ELR (cell line): ENCODE data around the gene MMP17.
"Not testable (repeated sequence)": the region's sequence is repeated elsewhere in the genome, so short reads cannot be mapped to it uniquely, and the experiment has no call there.

ENCODE experiments used
- DNase-seq: peaks from one replicate; pipeline ENCODE4 v3.0.0-alpha.2; 2015; ENCODE audit warnings: low read depth

The MMP17 gene

GRCh38 chr12:131800594-131801135 is 27.5 kb upstream of the MMP17 start:
- no peak for DNase-seq

GRCh38 chr12:131801254-131801866 is 26.8 kb upstream of the MMP17 start:
- DNase-seq = no peak

DNA sequence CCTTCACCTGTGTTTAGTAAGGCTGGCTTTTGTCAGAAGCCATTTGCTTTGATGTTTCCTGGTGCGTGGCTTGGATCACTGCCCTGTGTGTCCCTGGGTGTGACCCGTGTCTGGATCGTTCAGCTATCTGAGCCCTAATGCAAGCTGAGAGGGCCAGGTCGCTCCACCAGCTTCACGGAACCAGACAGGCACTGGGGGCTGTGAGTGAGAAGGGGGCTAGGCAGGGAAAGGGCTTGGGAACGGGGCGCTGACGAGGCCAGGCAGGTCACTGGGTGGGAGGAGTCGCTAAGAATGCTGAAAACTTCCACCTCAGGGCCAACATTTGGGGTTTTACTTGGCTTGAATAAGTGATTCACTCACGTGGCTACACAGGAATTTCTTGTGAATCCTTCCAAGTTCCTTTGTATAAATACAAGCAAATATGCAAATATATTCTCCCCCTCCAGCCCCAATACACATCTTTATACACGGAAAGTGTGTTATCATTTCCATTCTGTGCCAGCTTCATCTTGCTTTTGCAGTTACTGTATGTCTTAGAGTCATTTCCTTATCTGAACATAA is 24.2 kb upstream of the MMP17 start:
- peak; percentile 50 for DNase-seq

DNA sequence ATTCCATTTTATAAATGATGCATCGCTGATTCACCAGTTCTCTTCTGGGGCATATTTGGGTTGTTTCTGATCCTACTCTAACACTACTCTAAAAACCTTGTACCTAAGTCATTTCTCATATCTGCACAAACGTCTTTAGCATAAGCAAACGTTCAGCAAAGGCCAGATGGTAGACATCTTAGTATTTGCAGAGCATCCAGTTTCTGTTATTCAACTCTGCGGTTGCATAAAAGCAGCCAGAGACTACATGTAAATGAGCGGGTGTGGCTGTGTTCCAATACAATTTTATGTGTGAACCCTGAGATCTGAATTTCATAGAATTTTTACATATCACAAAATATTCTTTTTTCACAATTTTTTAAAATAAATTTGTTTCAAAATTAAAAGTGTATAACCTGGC is 22.8 kb upstream of the MMP17 start:
- DNase-seq = no peak

GRCh38 chr12:131806674-131807073 is 21.5 kb upstream of the MMP17 start:
- no peak for DNase-seq

DNA sequence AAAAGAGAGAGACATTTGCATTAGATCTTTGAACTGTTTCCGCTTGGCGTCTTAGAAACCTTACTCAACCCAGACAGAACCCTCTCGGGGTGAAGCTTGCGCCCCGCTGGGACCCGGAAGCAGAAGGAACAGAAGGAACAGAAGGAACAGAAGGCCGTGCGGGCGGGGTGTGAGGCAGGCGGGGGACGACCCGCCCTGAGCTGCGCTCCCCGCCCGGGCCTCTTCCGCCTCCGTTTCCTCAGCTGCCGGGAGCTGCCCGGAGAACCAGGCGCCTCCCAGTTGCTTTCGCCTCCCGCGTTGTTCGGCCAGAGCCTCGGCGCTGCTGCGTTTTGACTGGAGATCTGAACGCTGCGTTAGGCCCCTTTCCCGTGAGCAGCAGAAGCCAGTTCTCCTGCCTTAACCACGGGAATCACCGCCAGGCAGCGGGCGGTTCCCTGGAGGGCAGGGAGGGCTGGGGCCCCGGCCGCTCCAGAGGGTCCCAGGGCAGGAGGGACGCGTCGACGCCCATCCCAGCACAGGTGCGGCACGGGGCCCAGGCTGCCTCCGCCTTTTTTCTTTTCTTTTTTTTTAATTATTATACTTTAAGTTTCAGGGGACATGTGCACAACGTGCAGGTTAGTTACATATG is 19.3 kb upstream of the MMP17 start:
- no peak for DNase-seq

DNA sequence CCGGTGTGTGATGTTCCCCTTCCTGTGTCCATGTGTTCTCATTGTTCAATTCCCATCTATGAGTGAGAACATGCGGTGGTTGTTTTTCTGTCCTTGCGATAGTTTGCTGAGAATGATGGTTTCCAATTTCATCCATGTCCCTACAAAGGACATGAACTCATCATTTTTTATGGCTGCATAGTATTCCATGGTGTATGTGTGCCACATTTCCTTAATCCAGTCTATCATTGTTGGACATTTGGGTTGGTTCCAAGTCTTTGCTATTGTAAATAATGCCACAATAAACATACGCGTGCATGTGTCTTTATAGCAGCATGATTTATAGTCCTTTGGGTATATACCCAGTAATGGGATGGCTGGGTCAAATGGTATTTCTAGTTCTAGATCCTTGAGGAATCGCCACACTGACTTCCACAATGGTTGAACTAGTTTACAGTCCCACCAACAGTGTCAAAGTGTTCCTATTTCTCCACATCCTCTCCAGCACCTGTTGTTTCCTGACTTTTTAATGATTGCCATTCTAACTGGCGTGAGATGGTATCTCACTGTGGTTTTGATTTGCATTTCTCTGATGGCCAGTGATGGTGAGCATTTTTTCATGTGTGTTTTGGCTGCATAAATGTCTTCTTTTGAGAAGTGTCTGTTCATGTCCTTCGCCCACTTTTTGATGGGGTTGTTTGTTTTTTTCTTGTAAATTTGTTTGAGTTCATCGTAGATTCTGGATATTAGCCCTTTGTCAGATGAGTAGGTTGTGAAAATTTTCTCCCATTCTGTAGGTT is 18.5 kb upstream of the MMP17 start:
- DNase-seq = not testable (repeated sequence)

DNA sequence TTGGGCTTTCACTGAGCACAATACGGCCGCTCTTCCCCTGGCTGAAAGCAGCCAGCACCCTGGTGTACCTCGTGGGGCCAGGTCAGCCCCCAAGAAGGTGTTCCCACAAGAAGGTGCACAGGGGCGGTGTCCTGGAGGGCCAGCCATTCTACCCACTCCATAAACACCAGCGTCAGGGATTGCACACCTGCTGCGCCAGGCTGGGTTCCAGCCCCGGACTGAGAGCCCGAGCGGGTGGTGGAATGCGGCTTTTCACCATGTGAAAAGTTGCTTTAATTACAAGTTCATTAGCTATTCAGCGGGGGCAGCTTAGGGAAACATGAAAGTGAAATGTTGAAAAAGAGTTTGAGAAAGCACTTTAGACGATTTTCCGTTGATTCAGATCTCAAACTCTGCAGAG is 17.5 kb upstream of the MMP17 start:
- DNase-seq = no peak

- DNase-seq = no peak
Measured at GRCh38 chr12:131815131-131815530, 13.1 kb upstream of the MMP17 start.

DNA sequence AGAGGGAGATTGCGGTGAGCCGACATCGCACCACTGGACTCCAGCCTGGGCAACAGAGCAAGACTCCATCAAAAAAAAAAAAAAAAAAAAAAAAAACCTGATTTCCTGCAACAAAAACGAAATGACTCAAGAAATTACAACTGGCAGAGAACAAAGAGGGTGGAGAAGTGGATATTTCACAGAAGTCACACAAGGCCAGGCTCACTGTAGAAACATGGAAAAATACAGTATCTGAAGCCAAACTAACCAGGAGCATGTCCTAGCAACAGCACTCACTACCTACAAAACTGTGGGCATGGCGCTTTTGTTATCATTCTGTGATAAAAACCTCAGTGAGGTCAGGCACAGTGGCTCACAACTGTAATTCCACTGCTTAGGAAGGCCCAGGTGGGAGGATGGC is 11.7 kb upstream of the MMP17 start:
- DNase-seq = no peak

DNA sequence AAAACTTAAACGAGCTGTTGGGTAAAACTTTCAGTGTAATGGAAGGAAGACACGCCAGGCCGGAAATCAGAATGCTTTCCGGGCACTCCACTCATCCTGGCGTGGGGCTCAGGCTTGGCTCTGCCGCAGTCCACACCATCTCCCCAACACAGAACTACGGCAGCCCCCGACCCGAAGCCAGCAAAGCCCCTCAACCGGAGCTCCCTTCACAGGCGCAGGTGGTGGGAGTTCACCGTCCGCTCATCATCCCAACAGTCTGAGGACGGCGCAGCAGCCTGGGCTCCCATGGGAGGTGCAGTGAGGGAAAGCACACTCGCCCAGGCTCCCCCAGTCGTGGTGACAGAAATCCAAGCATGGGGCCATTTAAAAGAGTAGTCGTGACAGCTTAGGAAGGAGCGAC is 11.0 kb upstream of the MMP17 start:
- no peak for DNase-seq

DNA sequence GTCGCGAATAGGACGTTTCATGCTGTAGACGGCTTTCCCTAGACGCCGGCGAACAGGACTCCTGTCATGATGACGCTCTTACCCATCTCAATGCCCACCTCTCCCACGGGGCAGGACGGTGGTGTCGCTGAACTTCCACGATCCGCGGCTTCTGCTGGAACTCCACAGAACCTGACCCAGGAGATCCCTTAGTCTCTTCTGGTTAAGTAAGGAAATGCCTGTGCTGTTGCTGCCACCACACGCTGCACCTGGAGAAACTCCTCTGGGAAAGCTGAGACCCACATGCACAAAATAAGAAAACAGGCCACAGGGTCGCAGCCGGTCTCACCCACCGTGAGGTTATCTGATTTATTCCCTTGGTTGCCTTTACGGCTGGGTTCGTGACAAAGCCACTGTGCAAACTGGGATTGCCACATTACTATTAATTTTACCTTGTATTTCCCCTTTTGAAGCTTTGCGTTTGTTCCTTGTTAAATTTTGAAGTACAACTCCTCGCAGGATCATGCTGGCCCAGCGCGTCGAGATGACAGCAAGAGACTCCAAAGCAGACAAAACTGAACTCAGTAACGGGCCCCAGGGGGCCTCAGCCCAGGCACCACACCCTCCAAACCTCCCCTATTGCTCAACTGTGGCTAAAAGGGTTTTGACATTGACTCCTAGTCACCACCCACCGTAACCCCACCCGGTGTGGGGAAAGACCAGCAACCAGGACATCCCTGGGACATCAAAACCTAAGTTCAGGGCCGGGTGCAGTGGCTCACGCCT is 9.2 kb upstream of the MMP17 start:
- no peak for DNase-seq

GRCh38 chr12:131824450-131824849 is 3.7 kb upstream of the MMP17 start:
- DNase-seq = no peak

GRCh38 chr12:131825146-131825892 is 2.9 kb upstream of the MMP17 start:
- DNase-seq = peak; percentile 23

- DNase-seq = no peak
Measured at GRCh38 chr12:131826097-131826928, 1.9 kb upstream of the MMP17 start.

DNA sequence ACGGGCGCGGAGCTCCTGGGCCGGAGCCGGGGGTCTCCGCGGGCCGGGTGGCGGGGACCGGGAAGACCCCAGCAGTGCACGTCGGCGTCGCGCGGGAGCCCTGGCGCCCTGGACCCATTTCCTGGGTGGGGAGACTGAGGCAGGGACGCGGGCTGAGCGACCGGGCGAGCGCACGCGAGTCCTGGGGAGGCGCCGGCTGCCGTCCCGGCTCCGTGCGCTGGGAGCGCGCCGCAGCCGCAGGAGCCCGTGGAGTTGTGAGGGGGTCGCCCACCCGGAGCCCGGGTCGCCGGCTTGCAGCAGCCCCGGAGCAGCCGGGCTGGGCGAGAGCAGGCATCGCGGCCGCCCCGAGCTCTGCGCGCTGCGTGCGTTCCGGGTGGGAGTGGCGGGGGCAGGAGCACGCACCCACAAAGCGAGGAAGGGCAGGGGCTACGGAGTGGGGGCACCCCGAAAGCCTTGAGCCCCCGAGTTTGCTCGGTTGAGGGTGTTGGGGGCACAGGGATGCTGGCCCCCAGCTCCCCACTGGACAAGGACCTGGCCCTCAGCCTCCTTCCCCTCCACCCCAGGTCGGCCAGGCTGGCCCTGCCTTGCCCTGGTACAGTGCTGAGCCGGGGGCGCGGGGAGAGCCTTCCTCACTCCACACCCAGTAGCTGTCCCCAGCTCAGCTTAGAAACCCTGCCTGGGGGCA is 620 bp downstream of the MMP17 start:
- DNase-seq = peak; percentile 64

- DNase-seq = peak; percentile 62
Measured at GRCh38 chr12:131829356-131829747, 1.2 kb downstream of the MMP17 start.

GRCh38 chr12:131829791-131830334 is 1.7 kb downstream of the MMP17 start:
- DNase-seq = peak; percentile 26

GRCh38 chr12:131830335-131830913 is 2.2 kb downstream of the MMP17 start:
- DNase-seq = peak; percentile 92
